ENCODE data around the gene PCYT2.

The PCYT2 gene

GRCh38 chr17:81885454-81885853, 25.7 kb downstream of the PCYT2 start:
- H3K4me3 ChIP-seq (ENCODE audit: low read length), result no peak overlapping the region
- TF ChIP-seq CTCF (IDR thresholded peaks at IDR 0.05; ENCODE audit: insufficient read depth, low read depth, low read length, missing control alignments), result no peak
- no peak for DNase-seq (ENCODE audit: low read depth)

GRCh38 chr17:81884968-81885367, 26.2 kb downstream of the PCYT2 start:
- TF ChIP-seq CTCF (IDR thresholded peaks at IDR 0.05; ENCODE audit: insufficient read depth, low read depth, low read length, missing control alignments), result no peak
- H3K4me3 ChIP-seq (ENCODE audit: low read length), result no peak overlapping the region
- no peak for DNase-seq (ENCODE audit: low read depth)

- no peak for TF ChIP-seq CTCF (IDR thresholded peaks at IDR 0.05; ENCODE audit: insufficient read depth, low read depth, low read length, missing control alignments)
- no peak overlapping the region for H3K4me3 ChIP-seq (ENCODE audit: low read length)
- DNase-seq (ENCODE audit: low read depth), result no peak
Measured at GRCh38 chr17:81884520-81884919, 26.7 kb downstream of the PCYT2 start.

GRCh38 chr17:81879121-81879520, 32.1 kb downstream of the PCYT2 start:
- peak; percentile 70 for DNase-seq (ENCODE audit: low read depth)
- H3K4me3 ChIP-seq (ENCODE audit: low read length), result no peak overlapping the region
- no peak for TF ChIP-seq CTCF (IDR thresholded peaks at IDR 0.05; ENCODE audit: insufficient read depth, low read depth, low read length, missing control alignments)

GRCh38 chr17:81878294-81878693, 32.9 kb downstream of the PCYT2 start:
- no peak for TF ChIP-seq CTCF (IDR thresholded peaks at IDR 0.05; ENCODE audit: insufficient read depth, low read depth, low read length, missing control alignments)
- no peak for DNase-seq (ENCODE audit: low read depth)
- H3K4me3 ChIP-seq (ENCODE audit: low read length), result no peak overlapping the region

- DNase-seq (ENCODE audit: low read depth), result no peak
- no peak overlapping the region for H3K4me3 ChIP-seq (ENCODE audit: low read length)
- TF ChIP-seq CTCF (IDR thresholded peaks at IDR 0.05; ENCODE audit: insufficient read depth, low read depth, low read length, missing control alignments), result no peak
Measured at GRCh38 chr17:81877569-81877968, 33.6 kb downstream of the PCYT2 start.

GRCh38 chr17:81871387-81872230, 39.6 kb downstream of the PCYT2 start:
- peak overlapping the region; percentile 68 for H3K4me3 ChIP-seq (ENCODE audit: low read length)
- DNase-seq (ENCODE audit: low read depth), result peak; percentile 88
- no peak for TF ChIP-seq CTCF (IDR thresholded peaks at IDR 0.05; ENCODE audit: insufficient read depth, low read depth, low read length, missing control alignments)
